Hepatocyte (in vitro differentiated cells): ENCODE measurements around the gene ATP8B3. TPM values are rescaled to one million over a fixed set of nuclear protein-coding genes. Genes with fewer than 3 reads are reported as not detected.

ENCODE experiments used
- DNase-seq: peaks from one replicate; pipeline ENCODE4 v3.0.0-alpha.2; 2016; ENCODE audit warnings: low spot score
- H2AFZ ChIP-seq: fragments of 200-600 bp; sonication (generic); 2 replicates; pipeline ENCODE4 v1.6.0; 2016; ENCODE audit warnings: antibody characterized with exemption, mild to moderate bottlenecking
- H3K27ac ChIP-seq: fragments of 200-600 bp; sonication (generic); 2 replicates; pipeline ENCODE4 v1.5.1; 2016; ENCODE audit warnings: mild to moderate bottlenecking
- H3K27me3 ChIP-seq: fragments of 200-600 bp; sonication (generic); 2 replicates; pipeline ENCODE4 v1.6.1; 2016
- H3K36me3 ChIP-seq: fragments of 200-600 bp; sonication (generic); replicated peaks from 2 replicates; pipeline ENCODE4 v1.5.1; 2016; ENCODE audit warnings: low read depth; ENCODE audit not compliant: insufficient read depth
- H3K4me1 ChIP-seq: fragments of 200-600 bp; sonication (generic); 2 replicates; pipeline ENCODE4 v1.5.1; 2016; ENCODE audit warnings: mild to moderate bottlenecking, moderate library complexity; ENCODE audit not compliant: insufficient read depth
- H3K4me2 ChIP-seq: fragments of 200-600 bp; sonication (generic); 2 replicates; pipeline ENCODE4 v1.6.0; 2016
- H3K4me3 ChIP-seq: fragments of 200-600 bp; sonication (generic); 2 replicates; pipeline ENCODE4 v1.5.1; 2016; ENCODE audit warnings: mild to moderate bottlenecking
- H3K79me2 ChIP-seq: fragments of 200-600 bp; sonication (generic); 2 replicates; pipeline ENCODE4 v1.6.0; 2017; ENCODE audit warnings: mild to moderate bottlenecking
- H3K9me2 ChIP-seq: fragments of 200-600 bp; sonication (generic); replicated peaks from 2 replicates; pipeline ENCODE4 v1.6.0; 2017; ENCODE audit warnings: mild to moderate bottlenecking; ENCODE audit not compliant: insufficient read depth
- H3K9me3 ChIP-seq: fragments of 200-600 bp; sonication (generic); 2 replicates; pipeline ENCODE4 v1.5.1; 2016; ENCODE audit warnings: low read depth, mild to moderate bottlenecking
- H4K20me1 ChIP-seq: fragments of 200-600 bp; sonication (generic); 2 replicates; pipeline ENCODE4 v1.6.0; 2016; ENCODE audit warnings: mild to moderate bottlenecking; ENCODE audit not compliant: insufficient read depth, poor library complexity, severe bottlenecking
- CTCF ChIP-seq: fragments of 200-600 bp; sonication (generic); IDR thresholded peaks from 2 replicates; pipeline ENCODE4 v1.5.1; 2016; ENCODE audit warnings: antibody characterized with exemption, mild to moderate bottlenecking; ENCODE audit not compliant: poor library complexity
- EZH2 ChIP-seq: fragments of 200-600 bp; sonication (generic); IDR thresholded peaks from 2 replicates; pipeline ENCODE4 v1.6.1; 2016; ENCODE audit warnings: antibody characterized with exemption, mild to moderate bottlenecking, borderline replicate concordance
- EZH2phosphoT487 ChIP-seq: fragments of 200-600 bp; sonication (generic); IDR thresholded peaks from one replicate; pipeline ENCODE4 v1.6.1; 2018; ENCODE audit warnings: antibody characterized with exemption, mild to moderate bottlenecking, low read depth, moderate library complexity; ENCODE audit not compliant: unreplicated experiment, severe bottlenecking
- WGBS: methylation state at CpG from one replicate; pipeline ENCODE4 v1.1.6; 2016; ENCODE audit warnings: low lambda C conversion rate; ENCODE audit errors: missing lambda C conversion rate; 5-methylcytosine and 5-hydroxymethylcytosine counted together
- polyA plus RNA-seq: library from polyadenylated mRNA; unstranded; fragments of >200 nt; fragmentation: Nextera tagmentation; extraction: Ambion mirVana; gene quantifications from 2 replicates; pipeline ENCODE4 v1.2.1, GENCODE V29; 2016
- total RNA-seq: library from RNA; depleted of rRNA; stranded (reverse); fragments of >200 nt; gene quantifications from 2 replicates; pipeline ENCODE4 v1.2.3, GENCODE V29; 2014

ATP8B3 gene
- total and polyA plus RNA-seq, 2 experiments from 2014 or later: 1.7 to 2.4 TPM

GRCh38 chr19:1830978-1831377 lies 18.9 kb upstream of the ATP8B3 start:
- H3K27me3 ChIP-seq: no peaks in the 10 kb centered on the region
- peaks cover 41% of the 10 kb centered on the region for H3K79me2 ChIP-seq
- no peak overlapping the region for H2AFZ ChIP-seq
- no peak overlapping the region for H3K4me2 ChIP-seq
- H3K27ac ChIP-seq: no peak overlapping the region
- peaks cover 25% of the 10 kb centered on the region for H4K20me1 ChIP-seq
- H3K9me3 ChIP-seq: no peaks in the 10 kb centered on the region
- H3K9me2 ChIP-seq: no peaks in the 10 kb centered on the region
- DNase-seq: no peak
- H3K4me1 ChIP-seq: peaks cover 5% of the 10 kb centered on the region
- 94% methylated on average over 11 of the region's 11 CpGs for whole genome bisulfite sequencing
- H3K36me3 ChIP-seq: no peaks in the 10 kb centered on the region
- no peak overlapping the region for H3K4me3 ChIP-seq
- TF ChIP-seq EZH2phosphoT487 (no peak), EZH2 (no peak), CTCF (no peak)

- Histone ChIP-seq H3K36me3 (no peaks in the 10 kb centered on the region), H3K4me1 (peaks cover 5% of the 10 kb centered on the region), H4K20me1 (peaks cover 25% of the 10 kb centered on the region)
Observed at GRCh38 chr19:1830568-1830967, 18.5 kb upstream of the ATP8B3 start.

GRCh38 chr19:1829958-1830357 lies 17.9 kb upstream of the ATP8B3 start:
- no peaks in the 10 kb centered on the region for H3K9me3 ChIP-seq
- no peaks in the 10 kb centered on the region for H3K27me3 ChIP-seq
- peaks cover 5% of the 10 kb centered on the region for H3K4me1 ChIP-seq
- no peak overlapping the region for H3K27ac ChIP-seq
- no peaks in the 10 kb centered on the region for H3K9me2 ChIP-seq
- no peak overlapping the region for H2AFZ ChIP-seq
- TF ChIP-seq EZH2 (no peak), CTCF (no peak), EZH2phosphoT487 (no peak)
- no peak overlapping the region for H3K4me3 ChIP-seq
- peaks cover 22% of the 10 kb centered on the region for H4K20me1 ChIP-seq
- 74% methylated on average over 11 of the region's 11 CpGs for WGBS
- no peak overlapping the region for H3K4me2 ChIP-seq
- H3K36me3 ChIP-seq: no peaks in the 10 kb centered on the region
- peaks cover 39% of the 10 kb centered on the region for H3K79me2 ChIP-seq
- no peak for DNase-seq

More at GRCh38 chr19:1830568-1830967, 18.5 kb upstream of the ATP8B3 start:
- no peaks in the 10 kb centered on the region for H3K9me2 ChIP-seq
- H3K9me3 ChIP-seq: no peaks in the 10 kb centered on the region
- no peak overlapping the region for H3K27ac ChIP-seq
- TF ChIP-seq CTCF (no peak), EZH2 (no peak), EZH2phosphoT487 (no peak)
- no peaks in the 10 kb centered on the region for H3K27me3 ChIP-seq
- H3K4me3 ChIP-seq: no peak overlapping the region
- peaks cover 41% of the 10 kb centered on the region for H3K79me2 ChIP-seq
- no peak overlapping the region for H2AFZ ChIP-seq
- DNase-seq: no peak
- H3K4me2 ChIP-seq: no peak overlapping the region
- WGBS: 92% methylated on average over 15 of the region's 15 CpGs
